Measurements from ENCODE around the gene OR6K2. TPM values are rescaled to one million over a fixed set of nuclear protein-coding genes. Genes with fewer than 3 reads are reported as not detected.

Gene OR6K2
- total RNA-seq, 1 experiment from 2014 or later = not detected

GRCh38 chr1:158685085-158685484 lies 15.4 kb downstream of the OR6K2 start:
- no peak for DNase-seq (ENCODE audit: low spot score)

- no peak for DNase-seq (ENCODE audit: low spot score)
Measured at GRCh38 chr1:158681606-158682005, 18.8 kb downstream of the OR6K2 start.

- no peak for DNase-seq (ENCODE audit: low spot score)
Measured at GRCh38 chr1:158679289-158679688, 21.2 kb downstream of the OR6K2 start.

DNA sequence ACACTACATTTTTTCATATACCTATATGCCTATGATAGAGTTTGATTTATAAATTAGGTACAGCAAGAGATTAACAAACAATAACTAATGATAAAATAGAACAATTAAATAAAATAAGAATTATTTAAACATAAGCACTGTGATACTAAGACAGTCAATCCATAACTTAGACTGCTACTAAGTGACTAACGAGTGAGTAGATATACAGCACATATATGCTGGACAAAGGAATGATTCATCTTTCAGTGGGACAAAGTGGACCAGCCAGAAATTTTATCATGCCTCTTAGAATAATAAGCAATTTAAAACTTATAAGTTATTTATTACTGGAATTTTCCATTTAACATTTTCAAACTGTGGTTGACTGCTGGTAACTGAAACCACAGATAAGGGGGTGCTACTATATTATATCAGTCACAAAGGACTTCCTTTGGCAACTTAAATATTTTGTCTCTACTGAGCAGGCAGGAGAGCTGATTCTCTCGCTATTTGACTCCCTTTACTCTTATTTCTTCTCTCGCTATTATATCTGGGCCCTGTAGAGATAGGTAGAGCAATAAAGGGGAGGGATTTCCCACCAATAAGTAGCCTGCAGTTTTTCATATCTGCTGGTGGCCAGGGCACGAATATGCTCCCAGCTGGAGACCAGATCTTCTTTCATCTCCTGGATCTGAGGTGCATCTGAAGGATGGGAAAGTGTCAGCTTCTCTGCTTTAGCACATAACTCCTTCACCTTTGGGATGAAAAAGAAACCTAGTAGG lies 24.7 kb downstream of the OR6K2 start:
- no peak for DNase-seq (ENCODE audit: low spot score)

GRCh38 chr1:158674302-158674701 lies 26.1 kb downstream of the OR6K2 start:
- no peak for DNase-seq (ENCODE audit: low spot score)

- no peak for DNase-seq (ENCODE audit: low spot score)
Measured at GRCh38 chr1:158666037-158666436, 34.4 kb downstream of the OR6K2 start.

DNA sequence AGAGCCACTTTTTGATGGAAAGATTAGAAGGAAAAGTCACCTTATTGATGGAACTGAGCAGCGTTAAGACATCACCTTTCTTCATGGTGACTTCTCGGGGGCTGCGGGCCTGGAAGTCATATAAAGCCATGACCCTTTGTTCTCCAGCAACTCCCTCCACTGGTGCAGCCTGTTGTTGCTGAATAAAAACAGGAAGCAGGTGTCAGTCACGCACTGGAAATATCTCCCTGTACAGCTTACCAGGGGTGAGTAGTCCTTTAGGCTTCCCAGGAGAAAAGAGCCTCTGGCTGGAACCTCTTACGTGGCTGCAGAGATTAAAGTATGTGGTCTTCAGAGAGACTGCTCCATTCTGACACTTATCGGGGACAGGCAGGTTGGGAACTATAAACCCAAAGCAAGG lies 45.9 kb downstream of the OR6K2 start:
- no peak for DNase-seq (ENCODE audit: low spot score)

DNA sequence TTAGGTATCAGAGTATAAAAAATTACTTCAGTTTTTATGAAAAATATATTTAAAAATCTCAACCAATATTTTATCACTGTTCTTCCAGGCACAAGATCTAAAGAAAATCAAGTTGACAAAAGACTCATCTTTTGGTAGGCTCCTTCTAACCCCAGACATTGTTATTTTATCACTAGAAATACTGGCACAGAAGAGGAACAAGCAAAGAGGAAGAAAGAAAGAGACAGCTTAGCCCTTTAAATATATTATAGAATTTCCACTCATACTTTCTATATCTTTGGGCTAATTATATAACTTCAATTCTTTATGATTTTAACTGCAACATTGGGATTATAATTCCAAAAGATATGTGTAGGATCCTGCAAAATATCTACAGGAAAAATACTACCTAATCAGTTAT lies 46.4 kb downstream of the OR6K2 start:
- DNase-seq (ENCODE audit: low spot score) = no peak

- peak; percentile 3 for DNase-seq (ENCODE audit: low spot score)
Measured at GRCh38 chr1:158652721-158653334, 47.6 kb downstream of the OR6K2 start.

Other genes with a start within 250 kb of the OR6K2 start
- gene OR10K1, start 238.8 kb downstream of the OR6K2 start, total RNA-seq (2014; rRNA removed; shearing (Covaris generic)) = not detected in 2 replicates
- gene OR10R2, start 228.4 kb downstream of the OR6K2 start, total RNA-seq (2014; rRNA removed; shearing (Covaris generic)) = not detected in 2 replicates
- not detected in 2 replicates for gene OR6Y1, start 146.2 kb downstream of the OR6K2 start, total RNA-seq (2014; rRNA removed; shearing (Covaris generic))
- not detected in 2 replicates for gene OR6P1, start 130.1 kb downstream of the OR6K2 start, total RNA-seq (2014; rRNA removed; shearing (Covaris generic))
- gene OR10X1, start 120.8 kb downstream of the OR6K2 start, total RNA-seq (2014; rRNA removed; shearing (Covaris generic)) = not detected in 2 replicates
- gene OR10Z1, start 95.4 kb downstream of the OR6K2 start, total RNA-seq (2014; rRNA removed; shearing (Covaris generic)) = not detected in 2 replicates
- not detected in 2 replicates for gene SPTA1, start 13.9 kb downstream of the OR6K2 start, total RNA-seq (2014; rRNA removed; shearing (Covaris generic))
- gene OR6K3, start 20.1 kb upstream of the OR6K2 start, total RNA-seq (2014; rRNA removed; shearing (Covaris generic)) = not detected in 2 replicates
- gene OR6K6, start 54.1 kb upstream of the OR6K2 start, total RNA-seq (2014; rRNA removed; shearing (Covaris generic)) = not detected in 2 replicates
- not detected in 2 replicates for gene OR6N1, start 71.5 kb upstream of the OR6K2 start, total RNA-seq (2014; rRNA removed; shearing (Covaris generic))
- gene OR6N2, start 80.6 kb upstream of the OR6K2 start, total RNA-seq (2014; rRNA removed; shearing (Covaris generic)) = not detected in 2 replicates
- gene MNDA, start 130.7 kb upstream of the OR6K2 start, total RNA-seq (2014; rRNA removed; shearing (Covaris generic)) = not detected in 2 replicates
- not detected in 2 replicates for gene PYHIN1, start 230.9 kb upstream of the OR6K2 start, total RNA-seq (2014; rRNA removed; shearing (Covaris generic))

Measured in A172 (cell line).